GM18868 (cell line): Measurements from ENCODE around the gene TMEM178A.

Source experiments
- ATAC-seq: cut with Tn5 transposase; IDR thresholded peaks from one replicate; pipeline ENCODE4 v1.9.1; 2021; ENCODE audit warnings: mild to moderate bottlenecking, moderate library complexity; ENCODE audit not compliant: unreplicated experiment

TMEM178A gene

GRCh38 chr2:39736640-39737039, 70.9 kb downstream of the TMEM178A start:
- ATAC-seq = no peak

GRCh38 chr2:39737661-39738060, 71.9 kb downstream of the TMEM178A start:
- no peak for ATAC-seq

GRCh38 chr2:39738936-39739335, 73.2 kb downstream of the TMEM178A start:
- ATAC-seq = no peak

- no peak for ATAC-seq
Observed at GRCh38 chr2:39739386-39739785, 73.7 kb downstream of the TMEM178A start.

GRCh38 chr2:39741871-39742270, 76.2 kb downstream of the TMEM178A start:
- no peak for ATAC-seq

GRCh38 chr2:39743269-39743776, 77.6 kb downstream of the TMEM178A start:
- ATAC-seq = no peak

GRCh38 chr2:39755466-39755865, 89.7 kb downstream of the TMEM178A start:
- ATAC-seq = no peak

- ATAC-seq = no peak
Observed at GRCh38 chr2:39757156-39757555, 91.4 kb downstream of the TMEM178A start.

GRCh38 chr2:39762448-39762847, 96.7 kb downstream of the TMEM178A start:
- ATAC-seq = no peak
